NCI-H2081 treated with DMSO at 0.1 percent for 48 hours (cell line): ENCODE data around the gene NDUFA1.
"Not testable (repeated sequence)": the region's sequence is repeated elsewhere in the genome, so short reads cannot be mapped to it uniquely, and the experiment has no call there.

Experiments
- DNase-seq: peaks from one replicate; lab custom pipeline; 2025; lab: John Stamatoyannopoulos, UW

Gene NDUFA1

DNA sequence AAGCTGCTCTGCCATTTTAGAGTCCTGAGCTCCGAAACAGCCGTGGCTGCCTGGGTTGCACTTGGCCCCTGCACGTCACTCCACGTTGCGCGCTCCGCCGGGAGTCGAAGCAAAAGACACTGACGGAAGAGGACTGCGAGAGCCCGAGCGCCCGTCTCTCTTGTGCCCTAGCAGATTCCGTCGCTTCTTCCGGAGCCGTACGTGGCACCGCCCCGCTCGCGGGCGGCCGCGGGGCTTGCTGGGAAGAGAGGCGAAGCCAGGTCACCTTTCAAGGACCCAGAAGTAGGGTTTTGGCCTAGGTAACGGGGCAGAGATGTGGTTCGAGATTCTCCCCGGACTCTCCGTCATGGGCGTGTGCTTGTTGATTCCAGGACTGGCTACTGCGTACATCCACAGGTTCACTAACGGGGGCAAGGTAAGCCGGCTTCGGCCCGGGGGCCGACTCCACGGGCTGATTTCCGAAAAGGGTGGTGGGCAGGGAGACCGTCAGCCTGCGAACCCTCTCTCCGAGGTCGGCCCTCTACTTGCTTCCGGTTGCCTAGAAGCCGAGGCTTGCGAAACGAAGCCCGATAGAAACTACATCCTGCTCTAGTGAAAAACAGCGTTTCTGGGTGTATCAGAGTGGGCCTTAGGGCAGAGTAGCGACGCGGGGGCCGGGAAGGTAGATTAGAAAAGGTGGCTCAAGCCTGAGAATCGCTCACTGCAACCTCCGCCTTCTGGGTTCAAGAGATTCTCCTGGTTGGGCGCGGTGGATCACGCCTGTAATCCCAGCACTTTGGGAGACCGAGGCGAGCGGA lies at the start of gene NDUFA1, which contains the start of gene RNF113A:
TSS of gene NDUFA1 (plus strand) at position 234 of the 797 bp plus-strand sequence. CDS start at position 314, 80 bp downstream.
TSS of gene RNF113A (minus strand) at position 135 of the 797 bp plus-strand sequence. CDS start at position 15, 120 bp downstream.
- peak; percentile 81 for DNase-seq

DNA sequence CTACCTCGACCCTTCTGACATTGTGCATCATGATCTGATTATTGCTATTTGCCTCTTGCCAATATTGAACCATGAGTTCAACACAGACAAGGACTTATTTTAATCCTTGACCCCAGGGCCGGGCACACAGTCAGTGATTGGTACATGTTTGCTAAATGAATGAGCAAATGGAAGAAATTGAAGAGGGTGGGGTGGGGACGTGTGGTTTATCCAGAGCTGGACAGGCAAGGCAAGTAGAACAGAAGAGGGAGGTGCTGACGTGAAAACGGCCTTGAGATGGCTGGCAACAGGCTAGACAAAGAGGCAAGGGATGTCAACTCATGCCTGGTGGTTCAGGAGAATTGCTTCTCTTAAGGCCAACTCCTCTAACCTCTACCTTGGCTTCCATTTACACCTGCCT lies 47.4 kb upstream of the NDUFA1 start:
- not testable (repeated sequence) for DNase-seq

DNA sequence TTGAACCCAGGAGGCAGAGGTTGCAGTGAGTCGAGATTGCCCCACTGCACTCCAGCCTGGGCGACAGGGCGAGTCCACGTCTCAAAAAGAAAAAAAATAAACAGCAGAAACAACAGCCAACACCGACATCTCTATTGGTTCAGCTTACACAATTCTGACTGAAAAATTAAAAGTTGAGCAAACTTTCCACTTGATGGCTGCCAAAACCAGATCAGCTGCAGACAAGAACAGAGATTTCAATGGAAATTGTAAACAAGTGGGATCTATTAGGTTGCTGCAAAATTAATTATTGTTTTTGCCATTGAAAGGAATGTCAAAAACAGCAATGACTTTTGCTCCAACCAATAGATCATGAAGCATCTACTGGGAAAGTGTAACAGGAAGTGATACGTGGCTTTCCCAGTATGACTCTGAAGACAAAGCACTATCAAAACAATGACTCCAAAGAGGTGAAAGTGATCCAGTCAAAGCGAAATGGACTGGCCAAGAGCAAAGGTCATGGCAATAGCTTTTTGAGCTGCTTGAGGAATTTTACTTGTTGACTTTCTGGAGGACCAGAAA lies 45.2 kb upstream of the NDUFA1 start:
- no peak for DNase-seq

DNA sequence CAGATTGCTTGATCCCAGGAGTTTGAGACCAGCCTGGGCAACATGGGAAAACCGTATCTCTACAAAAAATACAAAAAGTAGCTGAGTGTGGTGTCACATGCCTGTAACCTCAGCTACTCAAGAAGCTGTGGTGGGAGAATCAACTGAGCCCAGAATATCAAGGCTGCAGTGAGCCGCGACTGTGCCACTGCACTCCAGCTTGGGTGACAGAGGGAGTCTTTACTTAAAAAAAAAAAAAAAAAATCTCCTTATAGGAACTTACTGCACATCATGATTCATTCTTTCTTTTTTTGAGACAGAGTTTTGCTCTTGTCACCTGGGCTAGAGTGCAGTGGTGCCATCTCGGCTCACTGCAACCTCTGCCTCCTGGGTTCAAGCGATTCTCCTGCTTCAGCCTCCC lies 43.2 kb upstream of the NDUFA1 start:
- no peak for DNase-seq

DNA sequence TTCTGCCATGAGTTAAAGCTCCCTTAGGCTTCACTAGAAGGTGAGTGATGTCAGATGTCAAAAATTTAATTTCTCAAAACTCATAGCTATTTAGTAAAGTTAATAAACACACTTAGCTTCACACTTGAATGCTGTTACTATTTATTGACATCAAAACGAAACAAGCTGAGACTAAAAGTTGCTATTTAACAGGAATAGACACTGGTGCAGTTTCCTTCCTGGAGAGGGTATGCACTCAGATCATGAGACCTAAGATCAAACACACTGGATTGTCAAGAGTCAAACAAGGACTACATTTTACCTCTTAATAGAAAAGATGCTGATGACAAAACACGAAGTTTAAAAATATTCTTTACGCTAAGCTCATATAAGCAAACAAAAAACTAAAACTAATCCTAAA lies 37.7 kb upstream of the NDUFA1 start:
- no peak for DNase-seq

GRCh38 chrX:119852382-119853353 lies 19.0 kb upstream of the NDUFA1 start, which contains the start of gene UPF3B:
Gene UPF3B (minus strand): TSS chrX:119852963. CDS start chrX:119852928, 35 bp downstream.
- DNase-seq, result peak; percentile 100

GRCh38 chrX:119853444-119853843 lies 18.2 kb upstream of the NDUFA1 start:
- no peak for DNase-seq

DNA sequence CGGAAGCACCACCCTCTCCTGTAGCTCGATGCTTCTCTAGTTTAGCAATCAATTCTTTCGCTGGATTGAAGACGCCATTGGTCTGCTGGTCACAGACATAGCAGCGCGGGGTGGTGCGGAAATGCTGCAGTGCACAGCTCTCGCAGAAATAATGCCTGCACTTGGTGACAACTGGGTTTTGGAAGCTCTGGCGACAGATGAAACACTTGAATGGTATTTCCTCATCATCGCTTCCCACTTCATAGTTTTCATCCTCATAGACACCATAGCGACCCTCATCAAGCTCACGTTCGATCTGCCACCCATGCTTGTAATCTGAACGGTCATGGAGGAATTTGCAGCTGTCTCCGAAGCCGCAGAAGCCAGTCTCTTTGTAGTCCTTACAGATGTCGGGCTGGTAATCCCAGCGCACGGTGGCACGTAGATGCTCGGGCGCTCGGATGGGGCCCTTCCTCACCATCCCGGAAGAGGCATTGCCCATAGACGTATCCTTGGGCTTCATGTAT lies 953 bp upstream of the NDUFA1 start:
- DNase-seq, result no peak

DNA sequence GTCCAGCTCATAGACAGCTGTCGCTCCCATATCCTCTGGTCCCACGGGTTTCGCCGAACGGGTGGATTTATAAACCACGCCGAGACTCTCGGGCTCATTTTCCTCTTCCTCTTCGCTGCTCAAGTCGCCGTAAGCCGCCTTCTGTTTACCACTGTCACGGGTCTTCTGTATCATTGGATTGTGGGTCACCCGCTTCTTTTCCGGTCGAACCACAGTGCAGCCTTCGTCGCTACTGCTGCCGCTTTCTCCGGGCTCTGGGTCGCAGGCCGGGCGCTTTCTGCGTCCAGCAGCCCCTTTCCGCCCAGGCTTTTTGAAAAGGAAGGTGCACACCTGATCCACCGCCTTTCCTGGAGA lies 410 bp upstream of the NDUFA1 start:
- no peak for DNase-seq

GRCh38 chrX:119878740-119879139 lies 7.1 kb downstream of the NDUFA1 start:
- DNase-seq, result no peak

GRCh38 chrX:119880076-119880475 lies 8.4 kb downstream of the NDUFA1 start:
- no peak for DNase-seq

DNA sequence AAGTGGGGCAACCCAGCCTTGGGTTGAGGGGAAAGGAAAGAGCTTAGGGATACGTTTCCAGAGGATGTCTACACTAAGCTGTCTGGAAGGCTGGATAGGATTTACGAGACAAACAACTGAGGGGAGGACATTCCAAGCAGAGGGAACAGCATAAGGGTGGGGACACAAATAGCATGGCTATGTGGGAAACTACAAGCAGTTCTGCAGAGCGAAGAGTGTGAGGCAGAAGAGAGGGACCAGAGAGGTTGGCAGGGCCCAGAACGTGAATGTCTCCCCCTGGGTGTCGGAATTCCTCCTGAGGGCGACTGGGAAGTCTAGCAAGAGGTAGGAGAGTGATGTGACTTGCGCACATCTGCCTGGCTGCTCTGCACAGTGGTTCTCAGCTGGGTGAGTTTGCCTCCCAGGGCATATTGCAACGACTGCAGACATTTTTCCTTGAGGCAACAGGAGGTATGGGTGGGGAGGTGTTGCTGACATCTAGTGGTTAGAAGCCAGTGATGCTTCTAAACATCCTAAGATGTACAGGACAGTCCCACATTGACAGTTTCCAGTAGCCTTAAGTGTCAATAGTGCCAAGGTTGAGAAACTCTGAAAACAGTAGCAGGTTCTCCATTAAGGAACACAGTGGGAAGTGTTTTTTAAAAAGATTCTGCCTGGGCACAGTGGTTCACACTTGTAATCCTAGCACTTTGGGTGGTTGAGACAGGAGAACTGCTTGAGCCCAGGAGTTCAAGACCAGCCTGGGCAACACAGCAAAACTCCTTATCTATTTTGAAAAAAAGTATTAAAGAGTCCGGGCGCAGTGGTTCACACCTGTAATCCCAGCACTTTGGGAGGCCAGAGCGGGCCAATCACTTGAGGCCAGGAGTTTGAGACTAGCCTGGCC lies 9.2 kb downstream of the NDUFA1 start:
- peak; percentile 47 for DNase-seq

GRCh38 chrX:119885554-119886428 lies 14.2 kb downstream of the NDUFA1 start:
- no peak for DNase-seq

- no peak for DNase-seq
These were observed 16.2 kb downstream of the NDUFA1 start for GRCh38 chrX:119887721-119888425.

- not testable (repeated sequence) for DNase-seq
These were observed 19.0 kb downstream of the NDUFA1 start for GRCh38 chrX:119890626-119891025.

- DNase-seq, result not testable (repeated sequence)
These were observed 20.5 kb downstream of the NDUFA1 start for GRCh38 chrX:119891961-119892692.

GRCh38 chrX:119895843-119896326 lies 24.3 kb downstream of the NDUFA1 start, which contains the start of gene AKAP14:
Gene AKAP14 (plus strand): TSS chrX:119895893. CDS start chrX:119903224, 7,331 bp downstream.
- DNase-seq, result no peak

GRCh38 chrX:119899125-119899524 lies 27.5 kb downstream of the NDUFA1 start:
- DNase-seq, result no peak
